Testis (tissue), 2 donors: ENCODE measurements around the gene ASMTL.

Experiments used
- CTCF ChIP-seq, 3 experiments: fragments of 450-650 bp in 2 of 3; fragments of 200-600 bp in 1 of 3; sonication (generic) in 1 of 3; IDR thresholded peaks; one replicate each; pipeline ENCODE4 v1.5.1; 2016 to 2019; ENCODE audit warnings: antibody characterized with exemption in 3 of 3, mild to moderate bottlenecking in 2 of 3, moderate library complexity in 1 of 3
- POLR2A ChIP-seq: fragments of 450-650 bp; IDR thresholded peaks from one replicate; pipeline ENCODE4 v1.6.1; 2017; ENCODE audit warnings: antibody characterized with exemption, mild to moderate bottlenecking, moderate library complexity

- TF ChIP-seq CTCF (IDR thresholded peaks at IDR 0.05) = no peak
- TF ChIP-seq POLR2A = no peak
Observed at GRCh38 chrX:1392376-1393068, 60.2 kb downstream of the ASMTL start.
